Activated naive CD8-positive, alpha-beta T cell treated with anti-CD3 and anti-CD28 coated beads for 36 hours (primary cell): ENCODE measurements around the gene NSUN2. TPM values are rescaled to one million over a fixed set of nuclear protein-coding genes. Genes with fewer than 3 reads are reported as not detected.
A peak's percentile ranks its signal among the peaks of the same experiment; 100 is the strongest.

ENCODE experiments used
- DNase-seq: peaks from one replicate; pipeline ENCODE4 v3.0.0; 2021
- H3K27ac Mint-ChIP-seq: one replicate; pipeline ENCODE4 v1.8.0; 2022; ENCODE audit warnings: mild to moderate bottlenecking, moderate library complexity, mixed read lengths
- H3K27me3 Mint-ChIP-seq: one replicate; pipeline ENCODE4 v1.8.0; 2022; ENCODE audit warnings: mild to moderate bottlenecking, mixed read lengths
- H3K36me3 Mint-ChIP-seq: one replicate; pipeline ENCODE4 v1.8.0; 2021; ENCODE audit warnings: mild to moderate bottlenecking, mixed read lengths
- H3K4me1 Mint-ChIP-seq: one replicate; pipeline ENCODE4 v1.8.0; 2021; ENCODE audit warnings: mixed read lengths
- H3K4me3 Mint-ChIP-seq: one replicate; pipeline ENCODE4 v1.8.0; 2022; ENCODE audit warnings: mild to moderate bottlenecking, moderate library complexity, mixed read lengths
- H3K9me3 Mint-ChIP-seq: one replicate; pipeline ENCODE4 v1.8.0; 2022; ENCODE audit warnings: mixed read lengths
- total RNA-seq, 2 experiments: library from RNA; stranded (reverse); gene quantifications; one replicate each; pipeline ENCODE4 v1.2.3, GENCODE V29; 2021

NSUN2 gene
- total RNA-seq, 2 experiments from 2014 or later = 148 to 159 TPM

GRCh38 chr5:6603643-6604042 lies 29.2 kb downstream of the NSUN2 start:
- no peaks in the 10 kb centered on the region for H3K27me3 Mint-ChIP-seq
- no peak overlapping the region for H3K27ac Mint-ChIP-seq
- DNase-seq = no peak
- H3K4me3 Mint-ChIP-seq = no peak overlapping the region
- no peaks in the 10 kb centered on the region for H3K9me3 Mint-ChIP-seq
- H3K36me3 Mint-ChIP-seq = peaks cover 38% of the 10 kb centered on the region
- H3K4me1 Mint-ChIP-seq = no peaks in the 10 kb centered on the region

- no peaks in the 10 kb centered on the region for H3K4me1 Mint-ChIP-seq
- no peak overlapping the region for H3K27ac Mint-ChIP-seq
- H3K36me3 Mint-ChIP-seq = peaks cover 44% of the 10 kb centered on the region
- no peaks in the 10 kb centered on the region for H3K9me3 Mint-ChIP-seq
- no peak for DNase-seq
- no peak overlapping the region for H3K4me3 Mint-ChIP-seq
- H3K27me3 Mint-ChIP-seq = no peaks in the 10 kb centered on the region
These were observed 30.4 kb downstream of the NSUN2 start for GRCh38 chr5:6602441-6602840.

GRCh38 chr5:6601816-6602215 lies 31.0 kb downstream of the NSUN2 start:
- Mint-ChIP-seq H3K4me1 (no peaks in the 10 kb centered on the region), H3K36me3 (peaks cover 45% of the 10 kb centered on the region), H3K9me3 (no peaks in the 10 kb centered on the region), H3K27ac (no peak overlapping the region), H3K27me3 (no peaks in the 10 kb centered on the region), H3K4me3 (no peak overlapping the region)
- no peak for DNase-seq

GRCh38 chr5:6601271-6601670 lies 31.6 kb downstream of the NSUN2 start:
- H3K27ac Mint-ChIP-seq = peak overlapping the region; percentile 34
- no peaks in the 10 kb centered on the region for H3K9me3 Mint-ChIP-seq
- H3K36me3 Mint-ChIP-seq = peaks cover 49% of the 10 kb centered on the region
- no peak for DNase-seq
- no peaks in the 10 kb centered on the region for H3K4me1 Mint-ChIP-seq
- H3K27me3 Mint-ChIP-seq = no peaks in the 10 kb centered on the region
- no peak overlapping the region for H3K4me3 Mint-ChIP-seq

GRCh38 chr5:6599739-6600138 lies 33.1 kb downstream of the NSUN2 start:
- H3K36me3 Mint-ChIP-seq = peaks cover 59% of the 10 kb centered on the region
- no peak overlapping the region for H3K27ac Mint-ChIP-seq
- H3K4me1 Mint-ChIP-seq = no peaks in the 10 kb centered on the region
- H3K27me3 Mint-ChIP-seq = no peaks in the 10 kb centered on the region
- no peak overlapping the region for H3K4me3 Mint-ChIP-seq
- DNase-seq = no peak
- H3K9me3 Mint-ChIP-seq = no peaks in the 10 kb centered on the region

- Mint-ChIP-seq H3K4me3 (no peak overlapping the region), H3K27ac (peak overlapping the region; percentile 61), H3K27me3 (no peaks in the 10 kb centered on the region), H3K4me1 (no peaks in the 10 kb centered on the region), H3K36me3 (peaks cover 57% of the 10 kb centered on the region), H3K9me3 (no peaks in the 10 kb centered on the region)
- no peak for DNase-seq
These were observed 34.4 kb downstream of the NSUN2 start for GRCh38 chr5:6598351-6598900.

- H3K4me1 Mint-ChIP-seq = no peaks in the 10 kb centered on the region
- DNase-seq = no peak
- H3K4me3 Mint-ChIP-seq = no peak overlapping the region
- no peak overlapping the region for H3K27ac Mint-ChIP-seq
- H3K27me3 Mint-ChIP-seq = no peaks in the 10 kb centered on the region
- H3K9me3 Mint-ChIP-seq = no peaks in the 10 kb centered on the region
- peaks cover 57% of the 10 kb centered on the region for H3K36me3 Mint-ChIP-seq
These were observed 35.3 kb downstream of the NSUN2 start for GRCh38 chr5:6597557-6597956.

- no peaks in the 10 kb centered on the region for H3K4me1 Mint-ChIP-seq
- H3K36me3 Mint-ChIP-seq = peaks cover 45% of the 10 kb centered on the region
- DNase-seq = no peak
- no peaks in the 10 kb centered on the region for H3K27me3 Mint-ChIP-seq
- no peak overlapping the region for H3K27ac Mint-ChIP-seq
- no peak overlapping the region for H3K4me3 Mint-ChIP-seq
- H3K9me3 Mint-ChIP-seq = no peaks in the 10 kb centered on the region
These were observed 36.5 kb downstream of the NSUN2 start for GRCh38 chr5:6596388-6596787.

- DNase-seq = no peak
- no peaks in the 10 kb centered on the region for H3K9me3 Mint-ChIP-seq
- no peaks in the 10 kb centered on the region for H3K27me3 Mint-ChIP-seq
- no peak overlapping the region for H3K4me3 Mint-ChIP-seq
- H3K36me3 Mint-ChIP-seq = peaks cover 37% of the 10 kb centered on the region
- H3K27ac Mint-ChIP-seq = no peak overlapping the region
- no peaks in the 10 kb centered on the region for H3K4me1 Mint-ChIP-seq
These were observed 37.4 kb downstream of the NSUN2 start for GRCh38 chr5:6595405-6595804.

- no peaks in the 10 kb centered on the region for H3K9me3 Mint-ChIP-seq
- peaks cover 32% of the 10 kb centered on the region for H3K36me3 Mint-ChIP-seq
- H3K27ac Mint-ChIP-seq = no peak overlapping the region
- no peak overlapping the region for H3K4me3 Mint-ChIP-seq
- no peak for DNase-seq
- no peaks in the 10 kb centered on the region for H3K27me3 Mint-ChIP-seq
- no peaks in the 10 kb centered on the region for H3K4me1 Mint-ChIP-seq
These were observed 38.8 kb downstream of the NSUN2 start for GRCh38 chr5:6594066-6594465.

- DNase-seq = no peak
- Mint-ChIP-seq H3K4me3 (no peak overlapping the region), H3K27me3 (no peaks in the 10 kb centered on the region), H3K36me3 (peaks cover 28% of the 10 kb centered on the region), H3K9me3 (no peaks in the 10 kb centered on the region), H3K27ac (no peak overlapping the region), H3K4me1 (no peaks in the 10 kb centered on the region)
These were observed 39.5 kb downstream of the NSUN2 start for GRCh38 chr5:6593148-6594016.

- DNase-seq = no peak
- no peaks in the 10 kb centered on the region for H3K4me1 Mint-ChIP-seq
- no peaks in the 10 kb centered on the region for H3K9me3 Mint-ChIP-seq
- no peak overlapping the region for H3K4me3 Mint-ChIP-seq
- H3K36me3 Mint-ChIP-seq = peaks cover 24% of the 10 kb centered on the region
- H3K27ac Mint-ChIP-seq = no peak overlapping the region
- H3K27me3 Mint-ChIP-seq = no peaks in the 10 kb centered on the region
These were observed 40.2 kb downstream of the NSUN2 start for GRCh38 chr5:6592601-6593000.

- H3K36me3 Mint-ChIP-seq = peaks cover 16% of the 10 kb centered on the region
These were observed 41.1 kb downstream of the NSUN2 start for GRCh38 chr5:6591671-6592288.

GRCh38 chr5:6590581-6590980 lies 42.3 kb downstream of the NSUN2 start:
- Mint-ChIP-seq H3K36me3 (peaks cover 7% of the 10 kb centered on the region), H3K27me3 (peaks cover 4% of the 10 kb centered on the region), H3K27ac (no peak overlapping the region), H3K4me3 (no peak overlapping the region), H3K4me1 (no peaks in the 10 kb centered on the region), H3K9me3 (no peaks in the 10 kb centered on the region)
- DNase-seq = no peak

More at GRCh38 chr5:6591671-6592288, 41.1 kb downstream of the NSUN2 start:
- DNase-seq = no peak
- H3K27me3 Mint-ChIP-seq = no peaks in the 10 kb centered on the region
- no peaks in the 10 kb centered on the region for H3K4me1 Mint-ChIP-seq
- H3K4me3 Mint-ChIP-seq = no peak overlapping the region
- H3K9me3 Mint-ChIP-seq = no peaks in the 10 kb centered on the region
- no peak overlapping the region for H3K27ac Mint-ChIP-seq

GRCh38 chr5:6587171-6587570 lies 45.7 kb downstream of the NSUN2 start:
- no peaks in the 10 kb centered on the region for H3K36me3 Mint-ChIP-seq

More at GRCh38 chr5:6587171-6587570, 45.7 kb downstream of the NSUN2 start:
- Mint-ChIP-seq H3K27ac (no peak overlapping the region), H3K9me3 (no peaks in the 10 kb centered on the region), H3K4me3 (no peak overlapping the region), H3K4me1 (no peaks in the 10 kb centered on the region), H3K27me3 (peaks cover 31% of the 10 kb centered on the region)
- no peak for DNase-seq
